Suppressor macrophage treated with lipopolysaccharide for 4 hours (primary cell): Measurements from ENCODE around the gene ALDH5A1.

ENCODE experiments used
- DNase-seq: peaks from one replicate; pipeline ENCODE4 v3.0.0-alpha.2; 2020

The ALDH5A1 gene

DNA sequence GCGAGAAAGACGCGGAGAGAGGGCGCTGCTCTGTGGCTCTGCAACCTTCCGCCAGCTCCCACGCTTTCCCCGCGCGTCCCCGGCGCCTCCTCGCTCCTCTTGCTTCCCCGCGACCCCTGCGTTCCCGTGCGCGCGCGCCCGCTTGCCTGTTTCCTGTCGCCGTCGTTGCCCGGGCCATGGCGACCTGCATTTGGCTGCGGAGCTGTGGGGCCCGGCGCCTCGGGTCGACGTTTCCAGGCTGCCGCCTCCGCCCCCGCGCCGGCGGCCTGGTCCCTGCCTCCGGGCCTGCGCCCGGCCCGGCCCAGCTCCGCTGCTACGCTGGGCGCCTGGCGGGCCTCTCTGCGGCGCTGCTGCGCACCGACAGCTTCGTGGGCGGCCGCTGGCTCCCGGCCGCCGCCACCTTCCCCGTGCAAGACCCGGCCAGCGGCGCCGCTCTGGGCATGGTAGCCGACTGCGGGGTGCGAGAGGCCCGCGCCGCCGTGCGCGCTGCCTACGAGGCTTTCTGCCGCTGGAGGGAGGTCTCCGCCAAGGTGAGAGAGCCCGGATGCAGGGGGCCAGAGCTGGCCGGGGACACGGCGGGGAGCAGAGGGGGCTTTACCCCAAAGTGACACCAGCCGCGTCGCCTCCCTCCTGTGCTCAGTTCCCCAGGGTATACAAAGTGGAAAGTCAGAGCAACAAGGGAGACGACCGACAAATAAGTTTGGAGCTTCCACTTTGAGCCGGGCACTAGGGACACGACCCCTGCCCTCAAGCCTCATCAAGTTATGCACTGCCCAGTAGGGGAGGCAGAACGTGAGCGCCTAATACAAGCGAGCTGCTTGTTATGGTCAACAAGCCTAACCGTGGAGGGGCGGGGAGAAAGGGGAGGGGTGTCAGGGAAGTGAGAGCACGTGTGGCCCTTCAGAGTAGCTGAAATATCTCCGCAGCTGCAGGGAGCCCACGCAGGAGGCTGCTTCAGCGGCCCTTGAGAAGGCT, at the start of gene ALDH5A1:
ALDH5A1 (plus strand) TSS at position 149 of the 975 bp plus-strand sequence; CDS start at position 177, 28 bp downstream.
- peak; percentile 62 for DNase-seq

DNA sequence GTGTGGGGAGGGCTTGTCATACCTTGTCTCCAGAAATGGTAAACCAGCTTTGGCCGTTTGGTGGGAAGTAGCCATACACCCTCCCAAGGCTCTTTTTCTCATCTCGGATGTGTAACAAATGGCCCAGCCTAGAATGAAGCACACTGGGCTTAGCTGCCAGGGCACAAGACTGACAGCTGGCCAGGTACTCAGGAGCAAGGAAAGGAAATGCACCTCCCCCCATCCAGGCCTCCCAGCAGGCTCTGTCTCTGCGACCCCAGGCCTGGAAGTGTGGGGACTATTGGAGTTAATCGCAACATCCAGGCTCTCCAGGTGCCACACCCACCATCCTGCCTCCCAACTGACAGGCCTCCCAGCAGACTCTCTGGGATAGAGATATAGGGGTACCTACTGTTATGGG, 49.1 kb upstream of the ALDH5A1 start:
- DNase-seq, result no peak

DNA sequence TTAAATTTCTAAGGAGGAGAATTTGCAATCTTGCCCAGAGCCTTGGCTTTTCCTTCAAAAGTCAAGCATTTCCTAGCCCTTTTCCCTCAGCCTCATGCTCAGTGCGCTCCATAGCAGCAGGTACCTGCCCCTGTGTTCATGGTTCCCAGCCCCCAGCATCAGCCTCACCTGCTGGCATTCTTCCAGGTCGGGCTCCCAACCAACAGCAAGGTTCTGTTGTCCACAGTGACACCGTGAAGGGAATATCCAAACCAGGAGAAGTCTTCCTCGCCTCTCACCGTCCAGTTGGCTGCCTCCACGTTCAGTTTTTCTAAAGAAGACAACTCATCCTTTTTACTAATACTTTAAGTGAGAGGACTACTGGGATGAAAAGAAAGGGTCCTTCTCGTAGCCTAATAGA, 48.1 kb upstream of the ALDH5A1 start:
- no peak for DNase-seq

DNA sequence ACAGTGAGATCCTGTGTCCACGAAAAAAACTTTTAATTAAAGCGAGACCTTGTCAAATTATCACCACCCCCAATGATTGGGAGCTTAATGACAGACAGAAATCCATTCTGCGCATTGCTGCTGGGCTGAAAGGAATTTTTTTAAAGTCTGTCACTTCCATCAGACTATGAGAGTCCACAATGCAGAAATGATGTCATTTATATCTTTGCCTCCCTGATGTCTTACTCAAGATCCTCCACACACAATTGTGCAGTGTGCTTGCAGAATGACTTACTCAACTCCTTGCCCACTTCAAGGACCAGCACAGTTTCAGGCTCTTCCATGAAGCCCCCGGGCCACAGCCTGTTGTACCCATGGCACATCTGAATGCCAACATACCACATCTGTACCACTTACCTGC, 46.4 kb upstream of the ALDH5A1 start:
- DNase-seq, result no peak

- no peak for DNase-seq
Observed at GRCh38 chr6:24448828-24449525, 45.8 kb upstream of the ALDH5A1 start.

DNA sequence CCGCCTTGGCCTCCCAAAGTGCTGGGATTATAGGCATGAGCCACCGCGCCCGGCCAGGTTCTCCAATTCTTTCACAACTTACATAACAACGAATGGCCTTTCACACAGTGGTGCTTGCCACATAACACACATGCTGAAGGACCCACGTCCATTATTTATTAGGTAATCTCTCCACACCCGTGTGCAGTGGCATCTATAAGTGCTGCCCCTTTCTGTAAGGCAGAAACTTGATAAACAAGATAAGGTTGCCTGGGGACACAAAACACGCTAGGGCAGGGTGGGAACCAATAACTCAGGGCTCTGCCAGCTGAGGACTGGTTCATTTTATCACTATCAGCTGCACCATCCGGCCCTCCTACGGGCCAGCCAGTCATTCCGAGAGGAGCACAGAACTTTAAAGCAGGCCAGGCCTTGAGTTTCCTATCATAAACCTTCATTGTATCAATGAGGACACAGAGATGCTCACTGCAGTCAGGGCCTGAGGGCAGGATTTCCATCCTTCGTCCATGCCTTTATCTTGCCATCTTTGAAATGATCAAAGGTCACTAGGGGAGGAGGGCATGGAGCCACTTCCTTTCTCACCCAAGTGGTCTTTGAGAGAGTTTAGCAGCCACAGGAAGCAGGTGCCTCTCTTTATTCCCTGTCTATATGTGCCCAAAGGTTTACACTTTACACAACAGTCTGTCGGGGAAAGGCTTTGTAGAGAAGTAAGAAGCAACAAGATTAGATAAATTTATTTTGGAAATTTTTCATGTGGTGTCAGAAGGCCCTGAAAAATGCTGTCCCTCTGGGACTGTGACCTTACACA, 43.0 kb upstream of the ALDH5A1 start:
- no peak for DNase-seq

GRCh38 chr6:24453921-24454320, 40.8 kb upstream of the ALDH5A1 start:
- DNase-seq, result no peak

DNA sequence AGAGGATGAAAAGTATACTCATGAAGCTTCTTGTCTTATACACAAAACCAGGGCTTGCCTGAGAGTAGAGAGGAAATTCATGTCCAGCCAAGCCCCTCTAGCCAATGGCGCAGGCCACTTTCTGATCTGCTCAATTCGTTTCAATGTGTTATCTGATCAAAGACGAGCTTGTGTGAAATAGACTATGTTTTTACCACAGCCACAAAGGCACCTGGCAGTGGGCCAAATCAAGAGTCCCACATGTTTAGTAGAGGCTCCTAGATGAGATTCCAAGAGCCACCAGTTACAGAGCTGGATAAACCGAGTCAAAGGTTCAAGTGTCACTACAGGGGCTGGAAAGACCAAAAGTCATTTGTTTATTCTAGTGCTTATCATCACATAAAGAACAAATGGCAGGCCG, 40.3 kb upstream of the ALDH5A1 start:
- no peak for DNase-seq

DNA sequence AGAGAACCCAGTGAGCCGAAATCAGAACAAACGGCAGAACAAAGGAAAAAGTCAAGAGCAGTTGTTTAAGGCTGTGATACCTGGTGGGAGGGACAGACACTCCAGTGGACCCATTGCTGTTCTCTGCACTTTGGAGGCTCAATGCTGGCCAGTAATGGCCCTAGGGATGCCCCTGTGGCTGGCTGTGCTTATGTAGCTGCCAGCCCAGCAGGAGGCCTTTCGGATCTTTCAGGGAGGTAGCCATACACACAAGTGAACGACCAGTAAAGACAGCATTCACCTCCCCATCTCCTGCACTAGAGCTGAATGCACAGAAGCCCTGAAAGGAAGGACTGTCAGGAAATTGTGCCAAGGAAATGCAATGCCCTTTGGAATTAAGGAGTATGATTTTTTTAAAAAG, 39.7 kb upstream of the ALDH5A1 start:
- no peak for DNase-seq

DNA sequence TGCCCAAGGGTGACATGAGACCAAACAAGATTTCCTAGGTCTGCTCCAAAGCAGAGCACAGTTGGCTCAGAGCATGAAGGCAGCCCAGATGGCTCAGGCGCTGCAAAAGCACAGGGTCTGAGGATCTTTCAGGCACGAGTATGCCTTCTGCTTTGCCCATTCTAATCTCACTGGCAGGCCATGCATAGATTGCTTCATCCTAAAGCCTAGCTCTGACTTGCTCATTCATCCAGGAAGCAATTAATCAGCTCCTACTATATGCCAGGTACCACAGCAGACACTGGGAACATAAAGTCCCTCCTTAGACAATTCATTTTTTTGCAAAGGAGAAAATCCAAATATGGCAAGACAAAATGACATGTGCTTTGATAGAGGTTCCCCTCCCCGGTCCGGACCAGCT, 36.6 kb upstream of the ALDH5A1 start:
- no peak for DNase-seq

DNA sequence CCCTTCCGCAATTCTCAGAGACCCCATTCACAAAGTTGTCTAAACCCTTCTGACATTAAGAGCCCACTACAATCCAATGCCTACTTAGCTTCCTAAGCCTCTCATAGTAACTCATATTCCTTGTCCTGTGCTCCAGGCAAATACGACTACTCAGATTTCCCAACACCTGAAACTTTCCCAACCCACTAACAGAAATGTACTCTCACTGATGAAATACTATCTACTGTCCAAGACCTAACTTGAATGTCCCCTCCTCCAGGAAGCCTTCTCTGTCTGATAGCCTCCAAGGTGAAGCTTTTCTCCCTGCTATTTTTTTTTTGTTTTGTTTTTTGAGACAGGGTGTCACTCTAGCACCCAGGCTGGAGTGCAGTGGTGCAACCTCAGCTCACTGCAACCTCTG, 35.8 kb upstream of the ALDH5A1 start:
- no peak for DNase-seq

DNA sequence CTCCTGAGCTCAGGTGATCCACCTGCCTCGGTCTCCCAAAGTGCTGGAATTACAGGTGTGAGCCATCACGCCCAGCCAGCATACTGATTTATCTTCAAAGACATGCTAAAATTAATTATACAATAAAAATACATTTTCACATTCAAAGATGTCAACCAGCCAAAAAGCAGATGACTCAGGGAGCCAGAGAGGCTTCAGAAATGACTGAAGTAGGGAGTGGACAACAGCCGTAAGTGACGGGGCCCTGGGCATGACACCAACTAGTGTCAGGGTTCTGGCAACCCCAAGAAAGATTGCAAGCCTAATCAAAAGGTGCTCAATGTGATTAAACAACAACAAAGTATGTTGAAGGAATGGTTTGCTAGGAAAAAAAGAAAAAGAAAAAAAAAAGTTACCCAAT, 33.8 kb upstream of the ALDH5A1 start:
- DNase-seq, result no peak

GRCh38 chr6:24464253-24465038, 30.3 kb upstream of the ALDH5A1 start:
- DNase-seq, result no peak

DNA sequence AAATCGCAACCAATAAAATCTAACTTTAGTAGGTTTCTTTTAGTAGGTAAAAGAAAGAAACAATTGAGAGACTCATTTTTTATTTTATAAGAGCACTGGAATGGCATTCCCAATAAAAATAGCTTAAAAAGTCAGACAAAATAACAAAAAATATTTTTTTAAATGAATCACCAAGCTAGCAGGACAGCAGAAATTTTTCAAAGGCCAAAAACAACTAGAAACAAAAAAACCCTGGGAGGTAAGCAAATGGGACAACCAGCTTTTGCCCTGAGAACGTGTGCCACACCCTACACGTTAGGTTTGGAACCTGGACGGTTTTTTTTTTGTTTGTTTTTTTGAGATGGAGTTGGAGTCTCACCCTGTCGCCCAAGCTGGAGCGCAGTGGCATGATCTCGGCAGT, 25.0 kb upstream of the ALDH5A1 start:
- no peak for DNase-seq

DNA sequence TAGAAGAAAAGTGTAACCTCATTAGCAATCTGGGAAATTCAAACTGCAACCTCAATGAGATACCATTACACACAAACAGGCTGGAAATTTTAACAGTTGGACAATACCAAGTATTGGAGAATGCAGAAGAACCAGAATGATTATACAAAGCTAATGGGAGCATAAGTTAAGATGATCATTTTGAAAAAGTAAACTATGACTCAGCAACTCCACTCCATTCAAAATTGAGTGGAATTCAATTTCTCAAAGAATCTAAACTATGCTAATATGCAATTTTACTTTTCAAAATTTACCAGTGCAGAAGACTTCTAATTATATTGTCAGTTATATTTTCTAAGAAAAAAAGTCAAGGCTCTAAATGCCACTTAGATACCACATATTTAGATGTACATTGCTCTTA, 22.6 kb upstream of the ALDH5A1 start:
- DNase-seq, result no peak

DNA sequence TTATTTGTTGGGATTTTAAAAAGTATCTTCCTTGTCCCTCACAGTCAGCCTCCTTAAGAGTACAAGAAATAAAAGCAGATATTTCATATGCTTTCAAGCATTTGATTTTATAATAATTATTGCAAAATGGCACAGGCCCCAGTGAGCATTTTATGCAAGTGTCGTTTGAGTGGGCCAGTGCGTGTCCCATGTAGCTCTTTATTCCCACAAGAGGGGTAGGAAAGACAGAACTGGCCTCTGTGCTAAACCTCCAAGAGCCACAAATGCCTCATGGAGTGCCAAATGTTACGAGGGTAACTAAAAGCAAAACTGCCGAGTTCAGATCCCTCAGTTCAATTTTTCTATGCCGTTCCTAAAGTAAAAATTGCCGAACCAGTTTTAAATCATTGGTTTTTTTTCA, 18.1 kb upstream of the ALDH5A1 start:
- no peak for DNase-seq

DNA sequence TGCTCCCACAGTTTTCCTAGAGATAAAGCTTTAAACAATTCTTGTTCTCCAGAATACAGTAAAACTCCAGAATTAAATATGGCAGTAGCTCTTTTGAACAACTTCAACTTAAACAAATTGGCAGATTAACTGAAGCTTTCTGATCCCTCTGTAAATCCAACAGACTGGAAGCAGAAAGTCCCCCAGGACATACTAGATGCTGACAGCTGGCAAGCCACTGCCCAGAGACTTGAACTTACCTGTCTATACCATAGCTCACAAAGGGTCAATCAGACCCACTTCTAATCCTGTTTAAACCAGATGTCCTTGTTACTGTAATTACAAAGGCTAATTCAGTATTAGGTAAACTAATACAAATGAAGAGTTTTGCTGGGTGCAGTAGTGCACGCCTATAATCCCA, 17.7 kb upstream of the ALDH5A1 start:
- DNase-seq, result no peak

GRCh38 chr6:24478903-24479302, 15.9 kb upstream of the ALDH5A1 start:
- no peak for DNase-seq

- no peak for DNase-seq
Observed at GRCh38 chr6:24480705-24481104, 14.1 kb upstream of the ALDH5A1 start.

DNA sequence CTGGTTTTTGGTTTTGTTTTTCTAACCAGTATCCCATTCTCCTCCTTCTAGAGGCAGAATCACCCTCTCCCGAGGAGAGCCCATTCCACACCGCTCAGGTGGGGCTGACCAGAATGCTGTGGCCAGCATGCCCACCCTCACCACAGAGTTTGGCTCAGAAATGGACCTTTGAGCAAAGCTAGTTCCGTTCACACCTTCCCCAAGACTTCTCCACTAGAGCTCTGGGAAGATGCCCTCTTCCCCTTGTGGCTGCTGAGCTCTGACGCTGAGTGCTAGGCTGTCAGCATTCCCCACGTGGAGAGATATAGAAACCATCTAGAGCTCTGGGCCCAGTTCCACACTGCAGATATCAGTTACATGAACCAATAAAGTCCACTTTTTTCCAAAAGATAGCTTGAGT, 13.3 kb upstream of the ALDH5A1 start:
- DNase-seq, result no peak

- DNase-seq, result peak; percentile 18
Observed at GRCh38 chr6:24484657-24485323, 10.0 kb upstream of the ALDH5A1 start.

- no peak for DNase-seq
Observed at GRCh38 chr6:24486065-24486464, 8.7 kb upstream of the ALDH5A1 start.
